ENCODE results near the gene STAT3. TPM values are rescaled to one million over a fixed set of nuclear protein-coding genes. Genes with fewer than 3 reads are reported as not detected.

Gene STAT3
- total RNA-seq, 1 experiment from 2014 or later: 61.0 TPM

- DNase-seq (ENCODE audit: low read depth, low spot score) (no peak), ATAC-seq (no peak)
- Histone ChIP-seq H4K20me1 (ENCODE audit: insufficient read depth) (no peaks in the 10 kb centered on the region), H3K27ac (ENCODE audit: low read depth, low read length) (no peak overlapping the region), H3K9me3 (ENCODE audit: control insufficient read depth in 1 of 2, insufficient read depth in 1 of 2, low read depth in 1 of 2, low read length in 2 of 2) (no peaks in the 10 kb centered on the region), H3K4me1 (ENCODE audit: control insufficient read depth in 1 of 2, insufficient read depth in 2 of 2, low read length in 2 of 2) (no peaks in the 10 kb centered on the region), H3K4me2 (ENCODE audit: low read length) (no peak overlapping the region), H3K27me3 (ENCODE audit: insufficient read depth, low read length) (no peaks in the 10 kb centered on the region), H3K9me2 (ENCODE audit: insufficient read depth) (no peaks in the 10 kb centered on the region), H3K36me3 (ENCODE audit: control insufficient read depth in 1 of 2, insufficient read depth in 2 of 2, low read length in 2 of 2) (no peaks in the 10 kb centered on the region), H3K4me3 (replicated peaks in 1 of 2; ENCODE audit: low read depth in 1 of 2, low read length in 2 of 2) (no peak overlapping the region), H3K9ac (ENCODE audit: low read length) (no peak overlapping the region), H3K79me2 (ENCODE audit: insufficient read depth, low read length) (no peaks in the 10 kb centered on the region), H2AFZ (ENCODE audit: low read depth, low read length, poor library complexity, severe bottlenecking) (no peak overlapping the region)
- intact Hi-C loops (cut with micrococcal nuclease): no loop called here
- ChIA-PET CTCF (no interaction called here), RAD21 (ENCODE audit: low non-redundant PET in 1 of 2, low total read pairs in 2 of 2, uncharacterized antibody in 2 of 2, unreplicated experiment in 2 of 2) (no interaction called here), POLR2A (no interaction called here)
- TF ChIP-seq POLR2A (IDR thresholded peaks at IDR 0.05; ENCODE audit: borderline replicate concordance, extremely low read depth, insufficient read depth, insufficient read length) (no peak), ZNF274 (IDR thresholded peaks at IDR 0.05; ENCODE audit: low read depth, low read length) (no peak), FOSL1 (IDR thresholded peaks at IDR 0.05; ENCODE audit: low read depth) (no peak), TCF7L2 (IDR thresholded peaks at IDR 0.05; ENCODE audit: borderline replicate concordance, extremely low read depth, insufficient read depth, insufficient read length) (no peak), EGR1 (IDR thresholded peaks at IDR 0.05; ENCODE audit: low read depth) (no peak), EZH2 (IDR thresholded peaks at IDR 0.05) (no peak), EZH2phosphoT487 (IDR thresholded peaks at IDR 0.05; ENCODE audit: borderline replicate concordance) (no peak), ZBTB33 (IDR thresholded peaks at IDR 0.05; ENCODE audit: extremely low read depth, insufficient replicate concordance, low read length) (no peak), SP1 (IDR thresholded peaks at IDR 0.05; ENCODE audit: low read depth) (no peak), MAX (IDR thresholded peaks at IDR 0.05) (no peak)
- no TSS peak for BruUV-seq (replicated peaks)
Observed at GRCh38 chr17:42303694-42304093, 84.5 kb downstream of the STAT3 start.
